GM12878 (cell line): Measurements from ENCODE around the gene C10orf90. TPM values are rescaled to one million over a fixed set of nuclear protein-coding genes. Genes with fewer than 3 reads are reported as not detected.

Experiments used
- ATAC-seq: fragments of 200-7000 bp; cut with Tn5 transposase; 3 replicates; pipeline ENCODE4 v1.9.1; 2020; ENCODE audit warnings: mild to moderate bottlenecking, moderate library complexity
- BruUV-seq: library from RNA; stranded (reverse); fragments of 400-500 nt; replicated peaks from 2 replicates; lab custom pipeline; 2021; lab: Mats Ljungman, UMichigan
- CTCF ChIA-PET: fragments of 300-600 bp; sonication (Branson Sonifier 250); formaldehyde crosslinking; extraction: SDS; loops from one replicate; lab custom pipeline; 2021; ENCODE audit warnings: inconsistent platforms; lab: Yijun Ruan, JAX
- POLR2A ChIA-PET: fragments of 350-600 bp; formaldehyde crosslinking; extraction: SDS; loops from one replicate; lab custom pipeline; 2021; ENCODE audit warnings: inconsistent platforms; lab: Charles Lee
- RAD21 ChIA-PET: fragments of 300-600 bp; sonication (Branson Sonifier 250); formaldehyde crosslinking; loops from one replicate; lab custom pipeline; 2023; ENCODE audit warnings: antibody characterized with exemption; ENCODE audit not compliant: unreplicated experiment; lab: Charles Lee
- SMC1A ChIA-PET: fragments of 300-600 bp; sonication (Branson Sonifier 250); formaldehyde crosslinking; loops from one replicate; lab custom pipeline; 2023; ENCODE audit not compliant: unreplicated experiment, uncharacterized antibody; lab: Charles Lee
- DNase-seq: peaks from one replicate; pipeline ENCODE4 v3.0.0-alpha.2; 2011; ENCODE audit warnings: low read depth, low spot score
- FAIRE-seq: peaks from 3 replicates; lab custom pipeline; 2011; peaks lifted over from hg19 to GRCh38; lab: Jason Lieb, UNC
- H2AFZ ChIP-seq: 2 replicates; pipeline ENCODE4 v1.6.0; 2011; ENCODE audit warnings: low read depth, low read length, control low read depth; ENCODE audit not compliant: control insufficient read depth
- H3K27ac ChIP-seq: 2 replicates; pipeline ENCODE4 v1.5.1; 2011; ENCODE audit warnings: control low read depth; ENCODE audit not compliant: control insufficient read depth, insufficient read depth
- H3K27me3 ChIP-seq, 2 experiments: replicated peaks in 1 of 2; 2 replicates each; pipeline versions ENCODE4 v1.6.0 to v1.6.1; 2011; ENCODE audit warnings: low read length in 1 of 2; ENCODE audit not compliant: control insufficient read depth in 2 of 2, insufficient read depth in 2 of 2
- H3K36me3 ChIP-seq, 2 experiments: 2 replicates each; pipeline ENCODE4 v1.5.1; 2011; ENCODE audit warnings: low read length in 1 of 2; ENCODE audit not compliant: control insufficient read depth in 2 of 2, insufficient read depth in 2 of 2
- H3K4me1 ChIP-seq: 2 replicates; pipeline ENCODE4 v1.6.1; 2011; ENCODE audit warnings: mild to moderate bottlenecking, low read length, moderate library complexity, mixed read lengths; ENCODE audit not compliant: control insufficient read depth, insufficient read depth
- H3K4me2 ChIP-seq: 2 replicates; pipeline ENCODE4 v1.6.0; 2011; ENCODE audit warnings: control low read depth; ENCODE audit not compliant: control insufficient read depth, insufficient read depth
- H3K4me3 ChIP-seq: fragments of 200-600 bp; sonication (generic); 2 replicates; pipeline ENCODE4 v1.5.1; 2016
- H3K79me2 ChIP-seq: 2 replicates; pipeline ENCODE4 v1.6.0; 2011; ENCODE audit warnings: low read length; ENCODE audit not compliant: control insufficient read depth, insufficient read depth
- H3K9ac ChIP-seq: 2 replicates; pipeline ENCODE4 v1.8.0; 2011; ENCODE audit warnings: low read length, control low read depth, mixed read lengths; ENCODE audit not compliant: control insufficient read depth, insufficient read depth
- H3K9me3 ChIP-seq: replicated peaks from 3 replicates; pipeline ENCODE4 v1.5.1; 2011; ENCODE audit warnings: mild to moderate bottlenecking, low read length; ENCODE audit not compliant: control insufficient read depth, insufficient read depth
- H4K20me1 ChIP-seq: 2 replicates; pipeline ENCODE4 v1.6.0; 2011; ENCODE audit not compliant: control insufficient read depth, insufficient read depth
- CREB1 ChIP-seq: IDR thresholded peaks from 2 replicates; pipeline ENCODE4 v1.6.1; 2012; ENCODE audit warnings: low read depth, mild to moderate bottlenecking, inconsistent platforms
- FOXK2 ChIP-seq: fragments of 450-650 bp; IDR thresholded peaks from 2 replicates; pipeline ENCODE4 v1.6.1; 2017; ENCODE audit warnings: mild to moderate bottlenecking, moderate library complexity
- IRF5 ChIP-seq: fragments of 450-650 bp; IDR thresholded peaks from 2 replicates; pipeline ENCODE4 v1.6.1; 2017; ENCODE audit warnings: borderline replicate concordance
- MEF2B ChIP-seq: fragments of 450-650 bp; IDR thresholded peaks from 2 replicates; pipeline ENCODE4 v1.6.1; 2018; ENCODE audit warnings: mild to moderate bottlenecking, moderate library complexity; ENCODE audit not compliant: partially characterized antibody, poor library complexity, severe bottlenecking
- NR2C2 ChIP-seq: IDR thresholded peaks from 2 replicates; pipeline ENCODE4 v1.6.1; 2011; ENCODE audit warnings: borderline replicate concordance, low read depth; ENCODE audit not compliant: control insufficient read depth, insufficient read length
- POLR2AphosphoS5 ChIP-seq: IDR thresholded peaks from 2 replicates; pipeline ENCODE4 v1.6.1; 2011; ENCODE audit warnings: mild to moderate bottlenecking, low read length, inconsistent platforms
- STAT1 ChIP-seq: fragments of 450-650 bp; conservative IDR thresholded peaks from 2 replicates; pipeline ENCODE4 v1.6.1; 2014; ENCODE audit warnings: antibody characterized with exemption, mild to moderate bottlenecking
- TCF12 ChIP-seq: IDR thresholded peaks from 2 replicates; pipeline ENCODE4 v1.6.1; 2011; ENCODE audit warnings: low read depth, mild to moderate bottlenecking, low read length
- ZBED1 ChIP-seq: IDR thresholded peaks from 2 replicates; pipeline ENCODE4 v1.6.1; 2016; ENCODE audit warnings: borderline replicate concordance
- WGBS: methylation state at CpG from one replicate; pipeline ENCODE4 v1.1.6; 2016; ENCODE audit warnings: low lambda C conversion rate; ENCODE audit not compliant: insufficient replicate concordance, insufficient coverage; ENCODE audit errors: missing lambda C conversion rate; 5-methylcytosine and 5-hydroxymethylcytosine counted together
- in situ Hi-C: fragments of 300-500 bp; cut with MboI; formaldehyde crosslinking; loops from 9 replicates; pipeline ENCODE4 v1.14.3; 2018; ENCODE audit warnings: mixed read lengths
- intact Hi-C: fragments of 100-400 bp; cut with micrococcal nuclease; formaldehyde crosslinking; loops from one replicate; pipeline ENCODE4 v1.14.2; 2022; ENCODE audit not compliant: unreplicated experiment
- polyA plus RNA-seq, 11 experiments: library from polyadenylated mRNA; depleted of rRNA in 4 of 11; unstranded in 6 of 11; stranded (reverse) in 5 of 11; fragments of >200 nt; fragmentation: Nextera tagmentation in 4 of 11; fragmentation: Illumina TruSeq in 1 of 11; extraction: Ambion mirVana in 4 of 11; extraction: Trizol in 1 of 11; gene quantifications; 1 replicate in 1 of 11; 2 replicates in 10 of 11; pipeline versions ENCODE4 v1.2.1 to v1.2.3, GENCODE V29; 2011 to 2016; ENCODE audit warnings: inconsistent platforms in 2 of 11, missing spikeins in 2 of 11, low read depth in 1 of 11
- total RNA-seq, 4 experiments: library from RNA; depleted of rRNA in 3 of 4; stranded (reverse); fragments of >200 nt in 3 of 4; fragmentation: Illumina TruSeq in 1 of 4; extraction: Trizol in 1 of 4; gene quantifications; 2 replicates each; pipeline versions ENCODE4 v1.2.1 to v1.2.3, GENCODE V29; 2013 to 2021
- TF ChIP-seq, protein P1 (sequence below): IDR thresholded peaks from 2 replicates; pipeline ENCODE4 v1.6.1; 2012; ENCODE audit warnings: low read length, inconsistent platforms
- TF ChIP-seq, protein P2 (sequence below): IDR thresholded peaks from 2 replicates; pipeline ENCODE4 v1.6.1; 2011; ENCODE audit warnings: low read depth, mild to moderate bottlenecking, low read length, moderate library complexity, borderline replicate concordance; ENCODE audit errors: extremely low read depth

C10orf90 gene
- total and polyA plus RNA-seq, 10 of the 15 experiments (the other 5 are each of a cell fraction or from before 2014, with no cell fraction given) = 0.04 TPM; not detected in 9

DNA sequence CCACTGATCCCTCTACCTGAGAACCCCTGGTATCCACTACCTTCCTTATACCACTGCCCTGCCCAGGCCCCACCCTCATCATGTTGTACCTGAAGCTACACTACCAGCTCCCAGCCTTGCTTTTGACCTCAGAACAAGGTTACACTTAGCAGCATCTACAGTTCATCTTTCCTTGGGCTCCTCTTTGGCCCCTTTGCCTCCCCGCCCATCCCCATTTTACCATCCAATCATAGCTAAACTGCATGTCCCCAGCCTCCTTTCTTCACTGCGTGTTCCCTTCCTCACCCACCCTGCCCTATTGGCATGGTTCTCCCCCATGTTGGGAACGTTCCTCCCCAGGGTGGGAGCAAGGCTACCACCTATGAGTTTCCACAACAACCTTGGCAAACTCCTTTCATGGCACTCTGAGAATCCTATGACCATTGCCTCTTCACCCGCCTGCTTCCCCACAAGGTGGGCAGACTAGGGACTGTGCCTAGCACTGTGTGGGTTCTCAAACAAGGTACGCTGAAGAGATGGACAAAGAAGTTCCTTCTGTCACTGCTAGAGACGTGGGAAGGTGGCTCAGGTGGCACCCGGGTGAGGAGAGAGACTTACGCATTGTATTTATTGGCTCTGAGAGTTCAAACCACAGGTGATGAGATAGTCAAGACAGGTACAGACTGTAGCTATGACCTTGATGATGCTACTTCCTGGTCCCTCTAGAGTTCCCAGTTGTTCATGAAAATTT, 215.3 kb downstream of the C10orf90 start:
- in situ Hi-C loops = no loop called here
- no peaks in the 10 kb centered on the region for H3K27me3 ChIP-seq
- H3K9me3 ChIP-seq = no peaks in the 10 kb centered on the region
- H3K4me2 ChIP-seq = no peak overlapping the region
- no peaks in the 10 kb centered on the region for H3K36me3 ChIP-seq
- TF ChIP-seq NR2C2 = no peak
- no peak for TF ChIP-seq CREB1
- TF ChIP-seq TCF12 = no peak
- TF ChIP-seq STAT1 = no peak
- no peak for TF ChIP-seq IRF5
- no peak for TF ChIP-seq FOXK2
- TF ChIP-seq, protein P1, sequence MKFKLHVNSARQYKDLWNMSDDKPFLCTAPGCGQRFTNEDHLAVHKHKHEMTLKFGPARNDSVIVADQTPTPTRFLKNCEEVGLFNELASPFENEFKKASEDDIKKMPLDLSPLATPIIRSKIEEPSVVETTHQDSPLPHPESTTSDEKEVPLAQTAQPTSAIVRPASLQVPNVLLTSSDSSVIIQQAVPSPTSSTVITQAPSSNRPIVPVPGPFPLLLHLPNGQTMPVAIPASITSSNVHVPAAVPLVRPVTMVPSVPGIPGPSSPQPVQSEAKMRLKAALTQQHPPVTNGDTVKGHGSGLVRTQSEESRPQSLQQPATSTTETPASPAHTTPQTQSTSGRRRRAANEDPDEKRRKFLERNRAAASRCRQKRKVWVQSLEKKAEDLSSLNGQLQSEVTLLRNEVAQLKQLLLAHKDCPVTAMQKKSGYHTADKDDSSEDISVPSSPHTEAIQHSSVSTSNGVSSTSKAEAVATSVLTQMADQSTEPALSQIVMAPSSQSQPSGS = no peak
- TF ChIP-seq ZBED1 = no peak
- no peak for TF ChIP-seq MEF2B
- TF ChIP-seq POLR2AphosphoS5 = no peak
- TF ChIP-seq, protein P2, sequence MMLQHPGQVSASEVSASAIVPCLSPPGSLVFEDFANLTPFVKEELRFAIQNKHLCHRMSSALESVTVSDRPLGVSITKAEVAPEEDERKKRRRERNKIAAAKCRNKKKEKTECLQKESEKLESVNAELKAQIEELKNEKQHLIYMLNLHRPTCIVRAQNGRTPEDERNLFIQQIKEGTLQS = no peak
- TF ChIP-seq, all 136 proteins: peak for 0
- no peak for DNase-seq
- H3K27ac ChIP-seq = no peak overlapping the region
- ChIA-PET SMC1A (no interaction called here), CTCF (no interaction called here), RAD21 (no interaction called here), POLR2A (no interaction called here)
- ATAC-seq = no peak
- no peak overlapping the region for H3K4me3 ChIP-seq
- H4K20me1 ChIP-seq = no peaks in the 10 kb centered on the region
- H2AFZ ChIP-seq = no peak overlapping the region
- no peak overlapping the region for H3K9ac ChIP-seq
- no peak for FAIRE-seq
- BruUV-seq = no TSS peak
- no peaks in the 10 kb centered on the region for H3K4me1 ChIP-seq
- intact Hi-C loops = no loop called here
- WGBS = 32% methylated on average over 7 of the region's 8 CpGs
- no peaks in the 10 kb centered on the region for H3K79me2 ChIP-seq
